Loucy (cell line): ENCODE measurements around the gene SLC8A2.

Experiments
- EZH2phosphoT487 ChIP-seq: fragments of 200-600 bp; IDR thresholded peaks from 2 replicates; pipeline ENCODE4 v1.6.1; 2018; ENCODE audit warnings: antibody characterized with exemption, mild to moderate bottlenecking, moderate library complexity, borderline replicate concordance
- TF ChIP-seq, protein P1 (sequence below): fragments of 200-600 bp; sonication (generic); conservative IDR thresholded peaks from 2 replicates; pipeline ENCODE4 v1.5.1; 2014; ENCODE audit warnings: mild to moderate bottlenecking, antibody characterized with exemption, low read length

DNA sequence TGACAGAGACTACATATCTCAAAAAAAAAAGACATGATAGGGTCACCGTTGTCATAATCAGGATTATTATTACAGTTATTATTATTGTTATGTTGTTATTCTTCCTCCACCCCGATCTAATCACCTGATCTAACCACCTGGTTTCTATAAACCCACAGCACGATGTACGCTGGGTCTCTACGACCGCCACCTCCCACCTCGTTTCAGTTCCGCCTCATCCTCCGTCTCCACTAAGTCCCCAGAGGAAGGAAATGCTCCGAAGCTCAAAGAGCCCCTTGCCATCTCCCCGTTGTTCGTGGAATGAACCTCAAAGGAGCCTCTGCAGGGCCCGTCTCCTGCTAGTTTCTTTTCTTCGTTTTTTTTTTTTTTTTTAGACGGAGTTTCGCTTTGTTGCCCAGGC is 36.5 kb downstream of the SLC8A2 start:
- TF ChIP-seq, protein P1, sequence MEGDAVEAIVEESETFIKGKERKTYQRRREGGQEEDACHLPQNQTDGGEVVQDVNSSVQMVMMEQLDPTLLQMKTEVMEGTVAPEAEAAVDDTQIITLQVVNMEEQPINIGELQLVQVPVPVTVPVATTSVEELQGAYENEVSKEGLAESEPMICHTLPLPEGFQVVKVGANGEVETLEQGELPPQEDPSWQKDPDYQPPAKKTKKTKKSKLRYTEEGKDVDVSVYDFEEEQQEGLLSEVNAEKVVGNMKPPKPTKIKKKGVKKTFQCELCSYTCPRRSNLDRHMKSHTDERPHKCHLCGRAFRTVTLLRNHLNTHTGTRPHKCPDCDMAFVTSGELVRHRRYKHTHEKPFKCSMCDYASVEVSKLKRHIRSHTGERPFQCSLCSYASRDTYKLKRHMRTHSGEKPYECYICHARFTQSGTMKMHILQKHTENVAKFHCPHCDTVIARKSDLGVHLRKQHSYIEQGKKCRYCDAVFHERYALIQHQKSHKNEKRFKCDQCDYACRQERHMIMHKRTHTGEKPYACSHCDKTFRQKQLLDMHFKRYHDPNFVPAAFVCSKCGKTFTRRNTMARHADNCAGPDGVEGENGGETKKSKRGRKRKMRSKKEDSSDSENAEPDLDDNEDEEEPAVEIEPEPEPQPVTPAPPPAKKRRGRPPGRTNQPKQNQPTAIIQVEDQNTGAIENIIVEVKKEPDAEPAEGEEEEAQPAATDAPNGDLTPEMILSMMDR = no peak
- TF ChIP-seq EZH2phosphoT487 = no peak
